Measurements from ENCODE around the gene MTHFD2L. TPM values are rescaled to one million over a fixed set of nuclear protein-coding genes. Genes with fewer than 3 reads are reported as not detected.
A peak's percentile ranks its signal among the peaks of the same experiment; 100 is the strongest.

MTHFD2L gene
- total and polyA plus RNA-seq, 3 donors from 2014 or later = 14.8 to 44.1 (median 29.1) TPM

GRCh38 chr4:74159143-74159709 lies 1.3 kb downstream of the MTHFD2L start:
- WGBS, 2 donors = 43 to 46% methylated on average over 2 of the region's 2 CpGs
- Histone ChIP-seq H3K27ac (peak overlapping the region in 1 of 2 donors; percentile 95), H3K36me3 (ENCODE audit: low read depth, missing control alignments) (no peaks in the 10 kb centered on the region), H3K4me3 (peak overlapping the region in 1 of 2 donors; percentile 78), H3K27me3 (no peaks in the 10 kb centered on the region), H3K4me1 (peaks cover 15% of the 10 kb centered on the region), H3K9me3 (no peaks in the 10 kb centered on the region)
- no peak for DNase-seq
- intact Hi-C loops (cut with DNase I; ENCODE audit: low total_unique reads) = no loop called here
- TF ChIP-seq POLR2A (IDR thresholded peaks at IDR 0.05) (no peak), CTCF (IDR thresholded peaks at IDR 0.05) (no peak)

GRCh38 chr4:74161666-74162450 lies 3.9 kb downstream of the MTHFD2L start:
- no peak for DNase-seq
- Histone ChIP-seq H3K4me3 (no peak overlapping the region), H3K4me1 (peaks cover 15% of the 10 kb centered on the region), H3K36me3 (ENCODE audit: low read depth, missing control alignments) (no peaks in the 10 kb centered on the region), H3K27ac (no peak overlapping the region), H3K27me3 (no peaks in the 10 kb centered on the region), H3K9me3 (no peaks in the 10 kb centered on the region)
- intact Hi-C loops (cut with DNase I; ENCODE audit: low total_unique reads) = no loop called here
- 56 to 62% methylated on average over 3 of the region's 3 CpGs for WGBS, 2 donors
- no peak for TF ChIP-seq CTCF (IDR thresholded peaks at IDR 0.05)
- TF ChIP-seq POLR2A (IDR thresholded peaks at IDR 0.05) = no peak

- intact Hi-C loops (cut with DNase I; ENCODE audit: low total_unique reads) = no loop called here
- 32 to 42% methylated on average over 1 of the region's 1 CpG for WGBS, 2 donors
- Histone ChIP-seq H3K27ac (no peak overlapping the region), H3K36me3 (ENCODE audit: low read depth, missing control alignments) (no peaks in the 10 kb centered on the region), H3K4me1 (no peaks in the 10 kb centered on the region), H3K4me3 (no peak overlapping the region), H3K27me3 (no peaks in the 10 kb centered on the region), H3K9me3 (no peaks in the 10 kb centered on the region)
- no peak for TF ChIP-seq CTCF (IDR thresholded peaks at IDR 0.05)
- TF ChIP-seq POLR2A (IDR thresholded peaks at IDR 0.05) = no peak
- no peak for DNase-seq
Observed at GRCh38 chr4:74166135-74166534, 8.2 kb downstream of the MTHFD2L start.

GRCh38 chr4:74166818-74167217 lies 8.9 kb downstream of the MTHFD2L start:
- intact Hi-C loops (cut with DNase I; ENCODE audit: low total_unique reads) = no loop called here
- no peaks in the 10 kb centered on the region for H3K36me3 ChIP-seq (ENCODE audit: low read depth, missing control alignments)
- TF ChIP-seq CTCF (IDR thresholded peaks at IDR 0.05) (no peak), POLR2A (IDR thresholded peaks at IDR 0.05) (no peak)
- no peaks in the 10 kb centered on the region for H3K4me1 ChIP-seq
- WGBS, 2 donors = 100% methylated on average over 1 of the region's 1 CpG
- H3K9me3 ChIP-seq = no peaks in the 10 kb centered on the region
- H3K4me3 ChIP-seq = no peak overlapping the region
- no peaks in the 10 kb centered on the region for H3K27me3 ChIP-seq
- no peak overlapping the region for H3K27ac ChIP-seq
- DNase-seq = no peak

All from testis (tissue), 3 donors.